GM19328 (cell line): ENCODE results near the gene MRNIP.
"Not testable (repeated sequence)": the region's sequence is repeated elsewhere in the genome, so short reads cannot be mapped to it uniquely, and the experiment has no call there.

Experiments
- ATAC-seq: cut with Tn5 transposase; IDR thresholded peaks from one replicate; pipeline ENCODE4 v1.9.1; 2021; ENCODE audit warnings: mild to moderate bottlenecking, moderate library complexity; ENCODE audit not compliant: unreplicated experiment

The MRNIP gene

GRCh38 chr5:179872055-179872827, 13.6 kb upstream of the MRNIP start:
- ATAC-seq = no peak

- not testable (repeated sequence) for ATAC-seq
Measured at GRCh38 chr5:179871533-179871932, 12.9 kb upstream of the MRNIP start.

- ATAC-seq = no peak
Measured at GRCh38 chr5:179870952-179871351, 12.3 kb upstream of the MRNIP start.

- ATAC-seq = no peak
Measured at GRCh38 chr5:179870403-179870903, 11.8 kb upstream of the MRNIP start.

GRCh38 chr5:179869641-179870402, 11.2 kb upstream of the MRNIP start:
- no peak for ATAC-seq

- ATAC-seq = no peak
Measured at GRCh38 chr5:179869101-179869500, 10.5 kb upstream of the MRNIP start.

- ATAC-seq = no peak
Measured at GRCh38 chr5:179868541-179868940, 9.9 kb upstream of the MRNIP start.

GRCh38 chr5:179867476-179867875, 8.9 kb upstream of the MRNIP start:
- ATAC-seq = no peak

- ATAC-seq = no peak
Measured at GRCh38 chr5:179867079-179867465, 8.5 kb upstream of the MRNIP start.

GRCh38 chr5:179866241-179867078, 7.8 kb upstream of the MRNIP start:
- no peak for ATAC-seq

- ATAC-seq = no peak
Measured at GRCh38 chr5:179865491-179866240, 7.0 kb upstream of the MRNIP start.

- ATAC-seq = no peak
Measured at GRCh38 chr5:179864686-179865085, 6.1 kb upstream of the MRNIP start.

GRCh38 chr5:179863449-179864085, 5.0 kb upstream of the MRNIP start:
- no peak for ATAC-seq

- no peak for ATAC-seq
Measured at GRCh38 chr5:179862891-179863290, 4.3 kb upstream of the MRNIP start.

- no peak for ATAC-seq
Measured at GRCh38 chr5:179862296-179862695, 3.7 kb upstream of the MRNIP start.

- ATAC-seq = no peak
Measured at GRCh38 chr5:179860301-179860700, 1.7 kb upstream of the MRNIP start.

- peak; percentile 39 for ATAC-seq
Measured at GRCh38 chr5:179858241-179858585, 404 bp downstream of the MRNIP start.

- ATAC-seq = no peak
Measured at GRCh38 chr5:179854356-179854755, 4.3 kb downstream of the MRNIP start.

GRCh38 chr5:179852993-179853547, 5.5 kb downstream of the MRNIP start:
- ATAC-seq = peak; percentile 92

GRCh38 chr5:179841621-179842020, 17.0 kb downstream of the MRNIP start:
- no peak for ATAC-seq
